ENCODE measurements around the gene GOPC.

GOPC gene

GRCh38 chr6:117533775-117534174, 68.5 kb downstream of the GOPC start:
- no peak overlapping the region for H2AFZ ChIP-seq (ENCODE audit: low read length)
- H4K20me1 ChIP-seq (ENCODE audit: insufficient read depth, low read length) = no peaks in the 10 kb centered on the region
- H3K9me3 ChIP-seq (replicated peaks; ENCODE audit: insufficient read depth, low read length) = no peaks in the 10 kb centered on the region
- H3K4me3 ChIP-seq (ENCODE audit: low read length) = no peak overlapping the region
- H3K4me2 ChIP-seq (ENCODE audit: low read depth, low read length) = no peak overlapping the region
- no peak overlapping the region for H3K27ac ChIP-seq (ENCODE audit: low read length)
- no peaks in the 10 kb centered on the region for H3K36me3 ChIP-seq (replicated peaks; ENCODE audit: insufficient read depth, low read length)
- no peak for DNase-seq
- H3K9ac ChIP-seq (ENCODE audit: low read length) = no peak overlapping the region
- peaks cover 24% of the 10 kb centered on the region for H3K4me1 ChIP-seq (ENCODE audit: low read length)
- H3K9me2 ChIP-seq (replicated peaks; ENCODE audit: insufficient read depth, low read length) = no peaks in the 10 kb centered on the region
- no peak for TF ChIP-seq EZH2 (optimal IDR thresholded peaks at IDR 0.05; ENCODE audit: low read depth, low read length)
- TF ChIP-seq CTCF (IDR thresholded peaks at IDR 0.05; ENCODE audit: low read length) = no peak
- no peak for TF ChIP-seq EZH2phosphoT487 (IDR thresholded peaks at IDR 0.05; ENCODE audit: low read length)
- 0 out of 2 replicates have a peak, but pooled peaks cover 4% of the 10 kb centered on the region for H3K79me2 ChIP-seq (ENCODE audit: low read length)
- H3F3A ChIP-seq (ENCODE audit: insufficient read depth, low read length) = peaks cover 11% of the 10 kb centered on the region
- no peaks in the 10 kb centered on the region for H3K27me3 ChIP-seq (replicated peaks; ENCODE audit: insufficient read depth, low read length)

GRCh38 chr6:117531809-117532725, 70.2 kb downstream of the GOPC start:
- no peak for DNase-seq
- Histone ChIP-seq H3K4me1 (ENCODE audit: low read length) (peaks cover 16% of the 10 kb centered on the region), H3K36me3 (replicated peaks; ENCODE audit: insufficient read depth, low read length) (no peaks in the 10 kb centered on the region), H3K9ac (ENCODE audit: low read length) (no peak overlapping the region), H3K4me2 (ENCODE audit: low read depth, low read length) (no peak overlapping the region), H3K9me2 (replicated peaks; ENCODE audit: insufficient read depth, low read length) (no peaks in the 10 kb centered on the region), H4K20me1 (ENCODE audit: insufficient read depth, low read length) (no peaks in the 10 kb centered on the region), H3K9me3 (replicated peaks; ENCODE audit: insufficient read depth, low read length) (no peaks in the 10 kb centered on the region), H3K4me3 (ENCODE audit: low read length) (no peak overlapping the region), H2AFZ (ENCODE audit: low read length) (no peak overlapping the region), H3K27ac (ENCODE audit: low read length) (no peak overlapping the region), H3F3A (ENCODE audit: insufficient read depth, low read length) (no peaks in the 10 kb centered on the region), H3K27me3 (replicated peaks; ENCODE audit: insufficient read depth, low read length) (no peaks in the 10 kb centered on the region), H3K79me2 (ENCODE audit: low read length) (0 out of 2 replicates have a peak, but pooled peaks cover 4% of the 10 kb centered on the region)
- TF ChIP-seq EZH2phosphoT487 (IDR thresholded peaks at IDR 0.05; ENCODE audit: low read length) = no peak
- TF ChIP-seq EZH2 (optimal IDR thresholded peaks at IDR 0.05; ENCODE audit: low read depth, low read length) = no peak
- TF ChIP-seq CTCF (IDR thresholded peaks at IDR 0.05; ENCODE audit: low read length) = no peak

- Histone ChIP-seq H2AFZ (ENCODE audit: low read length) (no peak overlapping the region), H3K79me2 (ENCODE audit: low read length) (0 out of 2 replicates have a peak, but pooled peaks cover 8% of the 10 kb centered on the region), H4K20me1 (ENCODE audit: insufficient read depth, low read length) (no peaks in the 10 kb centered on the region), H3K27ac (ENCODE audit: low read length) (no peak overlapping the region), H3F3A (ENCODE audit: insufficient read depth, low read length) (no peaks in the 10 kb centered on the region), H3K9ac (ENCODE audit: low read length) (no peak overlapping the region), H3K9me3 (replicated peaks; ENCODE audit: insufficient read depth, low read length) (no peaks in the 10 kb centered on the region), H3K4me1 (ENCODE audit: low read length) (peaks cover 9% of the 10 kb centered on the region), H3K4me3 (ENCODE audit: low read length) (no peak overlapping the region), H3K27me3 (replicated peaks; ENCODE audit: insufficient read depth, low read length) (no peaks in the 10 kb centered on the region), H3K9me2 (replicated peaks; ENCODE audit: insufficient read depth, low read length) (no peaks in the 10 kb centered on the region), H3K4me2 (ENCODE audit: low read depth, low read length) (no peak overlapping the region), H3K36me3 (replicated peaks; ENCODE audit: insufficient read depth, low read length) (peaks cover 4% of the 10 kb centered on the region; the same call in 1 of the 2 replicates)
- TF ChIP-seq EZH2 (optimal IDR thresholded peaks at IDR 0.05; ENCODE audit: low read depth, low read length) (no peak), CTCF (IDR thresholded peaks at IDR 0.05; ENCODE audit: low read length) (no peak)
- no peak for DNase-seq
Observed at GRCh38 chr6:117531346-117531745, 71.0 kb downstream of the GOPC start.

All from MM.1S (cell line).